SK-N-SH treated with all-trans-retinoic acid at 6 μM for 48 hours (cell line): Measurements from ENCODE around the gene GCSAML.

Experiments
- ARNTL ChIP-seq: fragments of 450-650 bp; formaldehyde crosslinking; IDR thresholded peaks from 2 replicates; pipeline ENCODE4 v1.5.0; 2020; ENCODE audit warnings: low read depth, mild to moderate bottlenecking, moderate library complexity, borderline replicate concordance
- BACH2 ChIP-seq: fragments of 250-450 bp; sonication (Bioruptor Pico); IDR thresholded peaks from 2 replicates; pipeline ENCODE4 v1.9.0; 2021; ENCODE audit warnings: mild to moderate bottlenecking, borderline replicate concordance
- GLIS3 ChIP-seq: fragments of 250-450 bp; sonication (Bioruptor Pico); IDR thresholded peaks from 2 replicates; pipeline ENCODE4 v1.5.0; 2020; ENCODE audit warnings: mild to moderate bottlenecking, moderate library complexity
- TCF4 ChIP-seq: fragments of 250-450 bp; sonication (Bioruptor Pico); IDR thresholded peaks from 2 replicates; pipeline ENCODE4 v1.8.0; 2021; ENCODE audit warnings: mild to moderate bottlenecking, moderate library complexity, borderline replicate concordance
- TF ChIP-seq, protein P1 (sequence below): fragments of 250-450 bp; sonication (Bioruptor Pico); IDR thresholded peaks from 2 replicates; pipeline ENCODE4 v1.8.0; 2020; ENCODE audit warnings: mild to moderate bottlenecking, moderate library complexity, borderline replicate concordance

DNA sequence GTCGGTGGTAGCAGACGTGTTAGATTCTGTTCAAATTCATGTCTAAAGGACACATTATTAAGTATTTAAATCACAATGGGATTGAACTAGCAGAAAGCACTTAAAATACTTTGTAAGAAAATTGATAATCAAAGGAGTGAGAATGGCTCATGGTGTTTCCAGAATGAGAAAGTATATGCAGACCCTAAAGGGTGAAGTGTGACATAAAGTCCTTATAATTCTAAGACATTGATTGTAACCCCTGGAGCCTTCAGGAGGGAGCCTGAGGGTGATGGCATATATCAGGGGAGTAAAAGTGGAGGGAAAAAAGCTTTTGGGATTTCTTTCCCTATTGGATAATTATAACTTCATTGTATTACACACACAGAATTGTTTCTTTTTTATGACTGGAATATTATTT is 12.6 kb upstream of the GCSAML start, which contains the start of gene OR2C3:
- TF ChIP-seq BACH2 (CRISPR knock-in tag) (no peak), ARNTL (CRISPR knock-in tag) (no peak), GLIS3 (CRISPR knock-in tag) (no peak), TCF4 (CRISPR knock-in tag) (no peak)
- TF ChIP-seq, protein P1, sequence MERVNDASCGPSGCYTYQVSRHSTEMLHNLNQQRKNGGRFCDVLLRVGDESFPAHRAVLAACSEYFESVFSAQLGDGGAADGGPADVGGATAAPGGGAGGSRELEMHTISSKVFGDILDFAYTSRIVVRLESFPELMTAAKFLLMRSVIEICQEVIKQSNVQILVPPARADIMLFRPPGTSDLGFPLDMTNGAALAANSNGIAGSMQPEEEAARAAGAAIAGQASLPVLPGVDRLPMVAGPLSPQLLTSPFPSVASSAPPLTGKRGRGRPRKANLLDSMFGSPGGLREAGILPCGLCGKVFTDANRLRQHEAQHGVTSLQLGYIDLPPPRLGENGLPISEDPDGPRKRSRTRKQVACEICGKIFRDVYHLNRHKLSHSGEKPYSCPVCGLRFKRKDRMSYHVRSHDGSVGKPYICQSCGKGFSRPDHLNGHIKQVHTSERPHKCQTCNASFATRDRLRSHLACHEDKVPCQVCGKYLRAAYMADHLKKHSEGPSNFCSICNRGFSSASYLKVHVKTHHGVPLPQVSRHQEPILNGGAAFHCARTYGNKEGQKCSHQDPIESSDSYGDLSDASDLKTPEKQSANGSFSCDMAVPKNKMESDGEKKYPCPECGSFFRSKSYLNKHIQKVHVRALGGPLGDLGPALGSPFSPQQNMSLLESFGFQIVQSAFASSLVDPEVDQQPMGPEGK (CRISPR knock-in tag), result no peak
